Caco-2 (cell line): ENCODE data around the gene NBPF15. TPM values are rescaled to one million over a fixed set of nuclear protein-coding genes. Genes with fewer than 3 reads are reported as not detected.

ENCODE experiments used
- total RNA-seq: library from RNA; stranded (reverse); gene quantifications from 2 replicates; pipeline ENCODE4 v1.2.3, GENCODE V29; 2022

NBPF15 gene
- total RNA-seq, 1 experiment from 2014 or later: 35.0 TPM

Other genes with a start within 250 kb of the NBPF15 start
- gene PPIAL4E, start 88.0 kb downstream of the NBPF15 start, total RNA-seq: not detected in 2 replicates
- gene PPIAL4F, start 131.2 kb upstream of the NBPF15 start, total RNA-seq: not detected in 2 replicates